Spleen (tissue), 11 donors: ENCODE data around the gene SYNE2. TPM values are rescaled to one million over a fixed set of nuclear protein-coding genes. Genes with fewer than 3 reads are reported as not detected.

Experiments used
- DNase-seq: peaks from one replicate; pipeline ENCODE4 v3.0.0-alpha.2; 2020
- H3K27ac ChIP-seq, 8 donors: fragments of 200-600 bp; sonication (generic) in 7 of 8; 1 replicate in 4 of 8; 2 replicates in 4 of 8; pipeline versions ENCODE4 v1.5.0 to v1.8.0; 2016 to 2021; ENCODE audit warnings: inconsistent platforms in 4 of 8, mild to moderate bottlenecking in 4 of 8, moderate library complexity in 1 of 8
- H3K27me3 ChIP-seq, 7 donors: fragments of 200-600 bp; sonication (generic) in 6 of 7; replicated peaks in 1 of 7; 1 replicate in 4 of 7; 2 replicates in 3 of 7; pipeline versions ENCODE4 v1.5.0 to v1.8.0; 2016 to 2021; ENCODE audit warnings: inconsistent platforms in 3 of 7, mild to moderate bottlenecking in 1 of 7
- H3K36me3 ChIP-seq, 6 donors: fragments of 200-600 bp; sonication (generic) in 5 of 6; 1 replicate in 4 of 6; 2 replicates in 2 of 6; pipeline versions ENCODE4 v1.5.0 to v1.8.0; 2016 to 2021; ENCODE audit warnings: inconsistent platforms in 2 of 6
- H3K4me1 ChIP-seq, 6 donors: fragments of 200-600 bp; sonication (generic) in 5 of 6; 1 replicate in 3 of 6; 2 replicates in 3 of 6; pipeline versions ENCODE4 v1.5.0 to v1.8.0; 2016 to 2021; ENCODE audit warnings: inconsistent platforms in 3 of 6
- H3K4me3 ChIP-seq, 8 donors: fragments of 200-600 bp; sonication (generic) in 7 of 8; 1 replicate in 4 of 8; 2 replicates in 4 of 8; pipeline versions ENCODE4 v1.5.0 to v1.8.0; 2016 to 2021; ENCODE audit warnings: inconsistent platforms in 4 of 8, mild to moderate bottlenecking in 4 of 8, moderate library complexity in 2 of 8
- H3K9me3 ChIP-seq, 8 donors: fragments of 200-600 bp; sonication (generic) in 7 of 8; 1 replicate in 4 of 8; 2 replicates in 4 of 8; pipeline versions ENCODE4 v1.5.0 to v1.8.0; 2016 to 2021; ENCODE audit warnings: inconsistent platforms in 4 of 8
- CTCF ChIP-seq, 11 experiments: fragments of 200-600 bp in 7 of 11; fragments of 450-650 bp in 4 of 11; sonication (generic) in 4 of 11; IDR thresholded peaks in 8 of 11; conservative IDR thresholded peaks in 3 of 11; 1 replicate in 7 of 11; 2 replicates in 4 of 11; pipeline versions ENCODE4 v1.4.0 to v1.8.0; 2016 to 2021; ENCODE audit warnings: antibody characterized with exemption in 11 of 11, inconsistent platforms in 4 of 11, mild to moderate bottlenecking in 1 of 11
- POLR2A ChIP-seq, 3 donors: fragments of 450-650 bp; IDR thresholded peaks; one replicate each; pipeline ENCODE4 v1.5.1; 2017; ENCODE audit warnings: antibody characterized with exemption in 3 of 3, mild to moderate bottlenecking in 1 of 3
- POLR2AphosphoS5 ChIP-seq, 3 donors: sonication (generic); formaldehyde crosslinking; IDR thresholded peaks; one replicate each; pipeline ENCODE4 v1.5.1; 2017; ENCODE audit warnings: antibody characterized with exemption in 3 of 3
- WGBS, 5 donors: extraction: QIAGEN DNeasy Blood & Tissue Kit in 3 of 5; methylation state at CpG; one replicate each; pipeline versions ENCODE4 v1.1.5 to v1.1.7; 2013 to 2018; 5-methylcytosine and 5-hydroxymethylcytosine counted together
- intact Hi-C: fragments of 100-400 bp; cut with DNase I; formaldehyde crosslinking; loops from one replicate; pipeline ENCODE4 v1.15.0; 2023; ENCODE audit warnings: low total_unique reads
- polyA plus RNA-seq, 3 donors: library from polyadenylated mRNA; stranded (reverse); fragments of 200-250 nt; gene quantifications; one replicate each; pipeline ENCODE4 v1.2.1, GENCODE V29; 2013
- total RNA-seq, 7 donors: library from RNA; depleted of rRNA in 3 of 7; stranded (reverse); fragments of >200 nt in 3 of 7; fragmentation: NEBNext Ultra II Directional in 4 of 7; extraction: Animal tissue kit (Norgen Biotek cat#: 25700) in 4 of 7; gene quantifications; one replicate each; pipeline versions ENCODE4 v1.1.0 to v1.2.1, GENCODE V29; 2016 to 2021
- donor health status: healthy with polysubstance abuse.
- donor health status: DM: no; HTN: no; CAD: no; lungs with moderate emphysema.
- donor health status: DM: no; HTN: no; CAD: no.
- donor health status: Bipolar disorder and iron deficiency.
- donor health status: healthy.
- donor health status: DM: no; HTN: no; CAD: no.
- donor health status: DM: yes; HTN: yes; CAD: no.

The SYNE2 gene
- total and polyA plus RNA-seq, 10 donors, result 16.0 to 173 (median 147) TPM

- no peak for TF ChIP-seq POLR2A (IDR thresholded peaks at IDR 0.05)
- DNase-seq, result no peak
- H3K27ac ChIP-seq, result no peak overlapping the region
- no peak overlapping the region for H3K4me3 ChIP-seq
- intact Hi-C loops, result no loop called here
- no peaks in the 10 kb centered on the region for H3K27me3 ChIP-seq
- peaks cover 0 to 8% (median 0%) of the 10 kb centered on the region in 8 donors for H3K9me3 ChIP-seq
- H3K36me3 ChIP-seq, result peaks cover 5 to 85% (median 48%) of the 10 kb centered on the region in 6 donors
- peaks cover 0 to 8% (median 0%) of the 10 kb centered on the region in 6 donors for H3K4me1 ChIP-seq
- 70 to 84% (median 82%) methylated on average over 4 of the region's 4 CpGs for WGBS, 5 donors
Observed at GRCh38 chr14:63996016-63996415, 143.2 kb downstream of the SYNE2 start.

- H3K27ac ChIP-seq, result no peak overlapping the region
- intact Hi-C loops, result no loop called here
- peaks cover 0 to 3% (median 0%) of the 10 kb centered on the region in 6 donors for H3K4me1 ChIP-seq
- no peak for DNase-seq
- H3K4me3 ChIP-seq, result no peak overlapping the region
- no peak for TF ChIP-seq CTCF (IDR thresholded peaks at IDR 0.05 in 8 of 11, conservative IDR thresholded peaks at IDR 0.05 in 3 of 11)
- TF ChIP-seq POLR2A (IDR thresholded peaks at IDR 0.05), result no peak
- TF ChIP-seq POLR2AphosphoS5 (IDR thresholded peaks at IDR 0.05), result no peak
- peaks cover 0 to 8% (median 0%) of the 10 kb centered on the region in 8 donors for H3K9me3 ChIP-seq
- peaks cover 8 to 85% (median 49%) of the 10 kb centered on the region in 6 donors for H3K36me3 ChIP-seq
- H3K27me3 ChIP-seq, result no peaks in the 10 kb centered on the region
- WGBS, 5 donors, result 94 to 96% (median 95%) methylated on average over 10 of the region's 10 CpGs
Observed at GRCh38 chr14:63996625-63997220, 143.9 kb downstream of the SYNE2 start.

GRCh38 chr14:64000749-64001148 is 147.9 kb downstream of the SYNE2 start:
- H3K36me3 ChIP-seq, result peaks cover 8 to 98% (median 62%) of the 10 kb centered on the region in 6 donors
- DNase-seq, result no peak
- WGBS, 5 donors, result 88 to 100% (median 92%) methylated on average over 1 of the region's 1 CpG
- peaks cover 0 to 8% (median 0%) of the 10 kb centered on the region in 8 donors for H3K9me3 ChIP-seq
- H3K27ac ChIP-seq, result no peak overlapping the region
- intact Hi-C loops, result no loop called here
- no peak overlapping the region for H3K4me3 ChIP-seq
- no peaks in the 10 kb centered on the region for H3K27me3 ChIP-seq
- TF ChIP-seq CTCF (IDR thresholded peaks at IDR 0.05 in 8 of 11, conservative IDR thresholded peaks at IDR 0.05 in 3 of 11), result no peak
- TF ChIP-seq POLR2A (IDR thresholded peaks at IDR 0.05), result no peak
- no peak for TF ChIP-seq POLR2AphosphoS5 (IDR thresholded peaks at IDR 0.05)
- H3K4me1 ChIP-seq, result no peaks in the 10 kb centered on the region

- H3K36me3 ChIP-seq, result peaks cover 3 to 95% (median 38%) of the 10 kb centered on the region in 6 donors
- WGBS, 5 donors, result 78 to 98% (median 85%) methylated on average over 2 of the region's 2 CpGs
- no peak overlapping the region for H3K4me3 ChIP-seq
- no peaks in the 10 kb centered on the region for H3K27me3 ChIP-seq
- no peak for DNase-seq
- H3K27ac ChIP-seq, result no peak overlapping the region
- no peaks in the 10 kb centered on the region for H3K4me1 ChIP-seq
- no peak for TF ChIP-seq CTCF (IDR thresholded peaks at IDR 0.05 in 8 of 11, conservative IDR thresholded peaks at IDR 0.05 in 3 of 11)
- TF ChIP-seq POLR2A (IDR thresholded peaks at IDR 0.05), result no peak
- TF ChIP-seq POLR2AphosphoS5 (IDR thresholded peaks at IDR 0.05), result no peak
- H3K9me3 ChIP-seq, result no peaks in the 10 kb centered on the region
- intact Hi-C loops, result no loop called here
Observed at GRCh38 chr14:64005822-64006221, 153.0 kb downstream of the SYNE2 start.
